Kidney (tissue), 14 donors: ENCODE results near the gene CGGBP1. TPM values are rescaled to one million over a fixed set of nuclear protein-coding genes. Genes with fewer than 3 reads are reported as not detected.
A peak's percentile ranks its signal among the peaks of the same experiment; 100 is the strongest.

Experiments
- DNase-seq, 5 donors: peaks; one replicate each; pipeline ENCODE4 v3.0.0-alpha.2; 2013 to 2020
- FAIRE-seq: peaks from 2 replicates; lab custom pipeline; 2012; peaks lifted over from hg19 to GRCh38; lab: Jason Lieb, UNC
- H3K27ac ChIP-seq, 2 donors: one replicate each; pipeline ENCODE4 v1.7.0; 2013; ENCODE audit warnings: low read depth in 2 of 2, low read length in 2 of 2, inconsistent platforms in 1 of 2
- H3K27me3 ChIP-seq: one replicate; pipeline ENCODE4 v1.7.1; 2013; ENCODE audit warnings: low read length, inconsistent platforms; ENCODE audit not compliant: control insufficient read depth, insufficient read depth
- H3K36me3 ChIP-seq, 3 donors: one replicate each; pipeline versions ENCODE4 v1.7.0 to v1.7.1; 2013; ENCODE audit warnings: low read length in 3 of 3, control low read depth in 1 of 3, inconsistent platforms in 1 of 3; ENCODE audit not compliant: insufficient read depth in 3 of 3, control insufficient read depth in 2 of 3
- H3K4me1 ChIP-seq, 3 donors: one replicate each; pipeline versions ENCODE4 v1.7.0 to v1.7.1; 2013; ENCODE audit warnings: low read length in 3 of 3, inconsistent platforms in 1 of 3, low read depth in 1 of 3; ENCODE audit not compliant: control insufficient read depth in 2 of 3, insufficient read depth in 2 of 3
- H3K4me3 ChIP-seq, 3 donors: one replicate each; pipeline versions ENCODE4 v1.7.0 to v1.8.1; 2013; ENCODE audit warnings: low read length in 3 of 3, control low read depth in 1 of 3, inconsistent platforms in 1 of 3
- H3K9ac ChIP-seq, 3 donors: one replicate each; pipeline versions ENCODE4 v1.7.0 to v1.7.1; 2013; ENCODE audit warnings: low read length in 3 of 3, control low read depth in 1 of 3, inconsistent platforms in 1 of 3
- H3K9me3 ChIP-seq, 3 donors: one replicate each; pipeline versions ENCODE4 v1.7.0 to v1.7.1; 2013; ENCODE audit warnings: low read length in 3 of 3, control low read depth in 1 of 3, inconsistent platforms in 1 of 3; ENCODE audit not compliant: control insufficient read depth in 2 of 3, insufficient read depth in 1 of 3
- CTCF ChIP-seq: IDR thresholded peaks from 3 replicates; pipeline ENCODE4 v1.5.1; 2012; ENCODE audit warnings: mild to moderate bottlenecking, moderate library complexity, borderline replicate concordance; ENCODE audit not compliant: insufficient read depth; ENCODE audit errors: extremely low read depth
- intact Hi-C: fragments of 100-400 bp; cut with DNase I; formaldehyde crosslinking; loops from one replicate; pipeline ENCODE4 v1.11.1; 2022
- polyA plus RNA-seq: library from polyadenylated mRNA; stranded (reverse); fragments of 350-450 nt; fragmentation: Illumina TruSeq; extraction: RNeasy Lipid Tissue Mini Kit (QIAGEN cat#74804); gene quantifications from one replicate; pipeline ENCODE4 v1.2.3, GENCODE V29; 2014; ENCODE audit warnings: low read depth, low replicate concordance; ENCODE audit not compliant: insufficient read depth
- total RNA-seq: library from RNA; stranded (reverse); fragmentation: NEBNext Ultra II Directional; extraction: Animal tissue kit (Norgen Biotek cat#: 25700); gene quantifications from one replicate; pipeline ENCODE4 v1.2.1, GENCODE V29; 2021
- donor health status: control.
- donor health status: control.
- donor health status: control.
- donor health status: control.
- donor health status: control.
- donor health status: DM: yes; HTN: yes; CAD: no.
- donor health status: Normal renal cell carcinoma (clear cell type).

The CGGBP1 gene
- total and polyA plus RNA-seq, 2 donors from 2014 or later, result 29.2 to 66.1 TPM

GRCh38 chr3:88013592-88013991 lies 45.2 kb downstream of the CGGBP1 start:
- Histone ChIP-seq H3K36me3 (no peaks in the 10 kb centered on the region), H3K4me3 (no peak overlapping the region), H3K4me1 (no peaks in the 10 kb centered on the region), H3K27me3 (no peaks in the 10 kb centered on the region), H3K9me3 (no peaks in the 10 kb centered on the region), H3K9ac (no peak overlapping the region), H3K27ac (no peak overlapping the region)
- DNase-seq, result no peak
- FAIRE-seq, result no peak
- intact Hi-C loops, result no loop called here
- TF ChIP-seq CTCF, result no peak

- no peak for TF ChIP-seq CTCF
- no peaks in the 10 kb centered on the region for H3K9me3 ChIP-seq
- no peaks in the 10 kb centered on the region for H3K36me3 ChIP-seq
- H3K9ac ChIP-seq, result no peak overlapping the region
- no peak for DNase-seq
- intact Hi-C loops, result no loop called here
- no peaks in the 10 kb centered on the region for H3K27me3 ChIP-seq
- no peak for FAIRE-seq
- no peak overlapping the region for H3K4me3 ChIP-seq
- H3K4me1 ChIP-seq, result no peaks in the 10 kb centered on the region
- H3K27ac ChIP-seq, result no peak overlapping the region
Measured at GRCh38 chr3:88010810-88011209, 48.0 kb downstream of the CGGBP1 start.

- intact Hi-C loops, result no loop called here
- H3K27me3 ChIP-seq, result no peaks in the 10 kb centered on the region
- no peak overlapping the region for H3K9ac ChIP-seq
- no peaks in the 10 kb centered on the region for H3K36me3 ChIP-seq
- H3K4me3 ChIP-seq, result no peak overlapping the region
- no peak for DNase-seq
- TF ChIP-seq CTCF, result no peak
- H3K27ac ChIP-seq, result no peak overlapping the region
- FAIRE-seq, result no peak
- no peaks in the 10 kb centered on the region for H3K9me3 ChIP-seq
- no peaks in the 10 kb centered on the region for H3K4me1 ChIP-seq
Measured at GRCh38 chr3:88009066-88009465, 49.7 kb downstream of the CGGBP1 start.

GRCh38 chr3:88005066-88005465 lies 53.7 kb downstream of the CGGBP1 start:
- Histone ChIP-seq H3K27me3 (no peaks in the 10 kb centered on the region), H3K36me3 (no peaks in the 10 kb centered on the region), H3K9ac (no peak overlapping the region), H3K4me3 (no peak overlapping the region), H3K9me3 (no peaks in the 10 kb centered on the region), H3K4me1 (no peaks in the 10 kb centered on the region), H3K27ac (no peak overlapping the region)
- no peak for TF ChIP-seq CTCF
- FAIRE-seq, result peak; percentile 70
- intact Hi-C loops, result no loop called here
- peak in 2 of 5 donors; percentile 27 to 55 for DNase-seq
